PC-3 (cell line): ENCODE data around the gene KIDINS220. TPM values are rescaled to one million over a fixed set of nuclear protein-coding genes. Genes with fewer than 3 reads are reported as not detected.

Experiments used
- ATAC-seq: fragments of 200-7000 bp; cut with Tn5 transposase; 2 replicates; pipeline ENCODE4 v1.9.1; 2020; ENCODE audit warnings: mild to moderate bottlenecking, moderate library complexity
- BruUV-seq: library from RNA; stranded (reverse); fragments of 400-500 nt; replicated peaks from 2 replicates; lab custom pipeline; 2021; lab: Mats Ljungman, UMichigan
- CTCF ChIA-PET: fragments of 300-600 bp; sonication (Branson Sonifier 250); formaldehyde crosslinking; loops from one replicate; lab custom pipeline; 2022; ENCODE audit warnings: antibody characterized with exemption; lab: Charles Lee
- POLR2A ChIA-PET: fragments of 300-600 bp; sonication (Branson Sonifier 250); formaldehyde crosslinking; loops from one replicate; lab custom pipeline; 2022; ENCODE audit warnings: antibody characterized with exemption; ENCODE audit not compliant: unreplicated experiment; lab: Charles Lee
- DNase-seq: peaks from one replicate; pipeline ENCODE4 v3.0.0-alpha.2; 2015
- H2AFZ ChIP-seq: fragments of 300-600 bp; sonication (generic); 2 replicates; pipeline ENCODE4 v1.6.0; 2016; ENCODE audit warnings: antibody characterized with exemption, low read length
- H3F3A ChIP-seq: fragments of 300-600 bp; sonication (generic); one replicate; pipeline ENCODE4 v1.6.0; 2017; ENCODE audit warnings: antibody characterized with exemption, low read length, control low read depth, mild to moderate bottlenecking; ENCODE audit not compliant: unreplicated experiment
- H3K27ac ChIP-seq: fragments of 300-600 bp; sonication (generic); 2 replicates; pipeline ENCODE4 v1.5.1; 2016; ENCODE audit warnings: mild to moderate bottlenecking, low read length
- H3K27me3 ChIP-seq: fragments of 300-600 bp; sonication (generic); 2 replicates; pipeline ENCODE4 v1.6.1; 2016; ENCODE audit warnings: low read length, mixed read lengths
- H3K36me3 ChIP-seq: fragments of 300-600 bp; sonication (generic); 2 replicates; pipeline ENCODE4 v1.6.1; 2016; ENCODE audit warnings: low read depth, mixed run types, low read length, mixed read lengths
- H3K4me1 ChIP-seq: fragments of 300-600 bp; sonication (generic); 2 replicates; pipeline ENCODE4 v1.5.1; 2016; ENCODE audit warnings: low read length; ENCODE audit not compliant: insufficient read depth
- H3K4me2 ChIP-seq: fragments of 300-600 bp; sonication (generic); 2 replicates; pipeline ENCODE4 v1.6.0; 2016; ENCODE audit warnings: low read length
- H3K4me3 ChIP-seq: fragments of 300-600 bp; sonication (generic); 2 replicates; pipeline ENCODE4 v1.5.1; 2016; ENCODE audit warnings: mild to moderate bottlenecking, low read length, mixed read lengths
- H3K79me2 ChIP-seq: fragments of 300-600 bp; sonication (generic); 2 replicates; pipeline ENCODE4 v1.6.1; 2017; ENCODE audit warnings: low read length, mixed read lengths
- H3K9ac ChIP-seq: fragments of 300-600 bp; sonication (generic); 2 replicates; pipeline ENCODE4 v1.6.0; 2016; ENCODE audit warnings: mild to moderate bottlenecking, low read length
- H3K9me2 ChIP-seq: fragments of 300-600 bp; sonication (generic); replicated peaks from 2 replicates; pipeline ENCODE4 v1.6.1; 2016; ENCODE audit warnings: mixed run types, low read length, mixed read lengths
- H3K9me3 ChIP-seq: fragments of 300-600 bp; sonication (generic); 2 replicates; pipeline ENCODE4 v1.6.1; 2016; ENCODE audit warnings: low read length, mixed read lengths
- H4K20me1 ChIP-seq: fragments of 300-600 bp; sonication (generic); 2 replicates; pipeline ENCODE4 v1.6.1; 2016; ENCODE audit warnings: low read length, mixed read lengths
- CTCF ChIP-seq: fragments of 300-600 bp; sonication (generic); conservative IDR thresholded peaks from 2 replicates; pipeline ENCODE4 v1.5.1; 2017; ENCODE audit warnings: antibody characterized with exemption, low read depth, mild to moderate bottlenecking, low read length
- EZH2 ChIP-seq: fragments of 300-600 bp; sonication (generic); IDR thresholded peaks from one replicate; pipeline ENCODE4 v1.6.1; 2017; ENCODE audit warnings: antibody characterized with exemption, mild to moderate bottlenecking, low read length; ENCODE audit not compliant: unreplicated experiment
- EZH2phosphoT487 ChIP-seq: fragments of 300-600 bp; sonication (generic); IDR thresholded peaks from 2 replicates; pipeline ENCODE4 v1.6.1; 2018; ENCODE audit warnings: mild to moderate bottlenecking, antibody characterized with exemption, low read length, borderline replicate concordance
- intact Hi-C: fragments of 100-400 bp; cut with micrococcal nuclease; formaldehyde crosslinking; loops from 2 replicates; pipeline ENCODE4 v1.9.0; 2023
- total RNA-seq: library from RNA; depleted of rRNA; stranded (reverse); fragments of >200 nt; gene quantifications from 2 replicates; pipeline ENCODE4 v1.2.3, GENCODE V29; 2014

KIDINS220 gene
- total RNA-seq, 1 experiment from 2014 or later: 37.6 TPM

GRCh38 chr2:8855010-8855409 is 17.6 kb upstream of the KIDINS220 start:
- no peak overlapping the region for H2AFZ ChIP-seq
- TF ChIP-seq CTCF (no peak), EZH2phosphoT487 (no peak), EZH2 (no peak)
- no peak for DNase-seq
- no peaks in the 10 kb centered on the region for H3K36me3 ChIP-seq
- intact Hi-C loops: no loop called here
- no peaks in the 10 kb centered on the region for H3K4me1 ChIP-seq
- BruUV-seq: no TSS peak
- no peaks in the 10 kb centered on the region for H3K79me2 ChIP-seq
- no peak overlapping the region for H3K27ac ChIP-seq
- ATAC-seq: no peak
- H3K27me3 ChIP-seq: no peaks in the 10 kb centered on the region
- no peak overlapping the region for H3K9ac ChIP-seq
- no peak overlapping the region for H3K4me2 ChIP-seq
- POLR2A ChIA-PET: no interaction called here
- no peaks in the 10 kb centered on the region for H3F3A ChIP-seq
- no peaks in the 10 kb centered on the region for H3K9me3 ChIP-seq
- no peaks in the 10 kb centered on the region for H4K20me1 ChIP-seq
- H3K9me2 ChIP-seq: no peaks in the 10 kb centered on the region
- CTCF ChIA-PET: no interaction called here
- H3K4me3 ChIP-seq: no peak overlapping the region

- H3K79me2 ChIP-seq: no peaks in the 10 kb centered on the region
- no peak overlapping the region for H3K27ac ChIP-seq
- H3K4me3 ChIP-seq: no peak overlapping the region
- ATAC-seq (no peak), DNase-seq (no peak)
- H2AFZ ChIP-seq: no peak overlapping the region
- intact Hi-C loops: no loop called here
- H4K20me1 ChIP-seq: no peaks in the 10 kb centered on the region
- no peaks in the 10 kb centered on the region for H3K9me2 ChIP-seq
- no peak overlapping the region for H3K9ac ChIP-seq
- H3K4me2 ChIP-seq: no peak overlapping the region
- H3K36me3 ChIP-seq: no peaks in the 10 kb centered on the region
- H3K9me3 ChIP-seq: no peaks in the 10 kb centered on the region
- no peaks in the 10 kb centered on the region for H3F3A ChIP-seq
- no peaks in the 10 kb centered on the region for H3K4me1 ChIP-seq
- H3K27me3 ChIP-seq: no peaks in the 10 kb centered on the region
- POLR2A ChIA-PET: no interaction called here
- CTCF ChIA-PET: no interaction called here
- no TSS peak for BruUV-seq
- no peak for TF ChIP-seq CTCF
- no peak for TF ChIP-seq EZH2phosphoT487
- no peak for TF ChIP-seq EZH2
These were observed 16.0 kb upstream of the KIDINS220 start for GRCh38 chr2:8853426-8853825.

GRCh38 chr2:8851811-8852560 is 14.6 kb upstream of the KIDINS220 start:
- no peak overlapping the region for H3K4me2 ChIP-seq
- DNase-seq (no peak), ATAC-seq (no peak)
- no peaks in the 10 kb centered on the region for H3K9me2 ChIP-seq
- POLR2A ChIA-PET: no interaction called here
- CTCF ChIA-PET: no interaction called here
- no peaks in the 10 kb centered on the region for H3F3A ChIP-seq
- intact Hi-C loops: no loop called here
- no peak overlapping the region for H3K27ac ChIP-seq
- no peaks in the 10 kb centered on the region for H3K79me2 ChIP-seq
- H3K36me3 ChIP-seq: no peaks in the 10 kb centered on the region
- no peak for TF ChIP-seq CTCF
- TF ChIP-seq EZH2: no peak
- no peak for TF ChIP-seq EZH2phosphoT487
- 0 out of 2 replicates have a peak, but pooled peaks cover 5% of the 10 kb centered on the region for H3K4me1 ChIP-seq
- H3K27me3 ChIP-seq: no peaks in the 10 kb centered on the region
- BruUV-seq: no TSS peak
- H3K9ac ChIP-seq: no peak overlapping the region
- H4K20me1 ChIP-seq: no peaks in the 10 kb centered on the region
- H3K9me3 ChIP-seq: no peaks in the 10 kb centered on the region
- no peak overlapping the region for H3K4me3 ChIP-seq
- H2AFZ ChIP-seq: no peak overlapping the region
